Gastrocnemius medialis (tissue), 4 donors: Measurements from ENCODE around the gene DDX24. TPM values are rescaled to one million over a fixed set of nuclear protein-coding genes. Genes with fewer than 3 reads are reported as not detected.

Experiments
- ATAC-seq, 2 donors: fragments of 150-250 bp; one replicate each; pipeline ENCODE4 v1.9.1; 2016
- DNase-seq, 2 donors: peaks; one replicate each; pipeline ENCODE4 v3.0.0-alpha.2; 2019
- H3K27ac ChIP-seq, 4 donors: fragments of 200-600 bp; sonication (generic); 1 replicate in 1 of 4; 2 replicates in 3 of 4; pipeline ENCODE4 v1.5.1; 2016 to 2018; ENCODE audit warnings: mild to moderate bottlenecking in 2 of 4, moderate library complexity in 1 of 4
- H3K27me3 ChIP-seq, 3 donors: fragments of 200-600 bp; sonication (generic) in 2 of 3; 1 replicate in 1 of 3; 2 replicates in 2 of 3; pipeline versions ENCODE4 v1.5.1 to v1.6.0; 2016 to 2019; ENCODE audit warnings: mild to moderate bottlenecking in 1 of 3, moderate library complexity in 1 of 3
- H3K36me3 ChIP-seq, 2 donors: fragments of 200-600 bp; sonication (generic) in 1 of 2; one replicate each; pipeline ENCODE4 v1.5.1; 2017 to 2018
- H3K4me1 ChIP-seq, 2 donors: fragments of 200-600 bp; sonication (generic) in 1 of 2; one replicate each; pipeline ENCODE4 v1.5.1; 2016 to 2017; ENCODE audit warnings: mild to moderate bottlenecking in 2 of 2
- H3K4me3 ChIP-seq, 4 donors: fragments of 200-600 bp; sonication (generic) in 3 of 4; 1 replicate in 1 of 4; 2 replicates in 3 of 4; pipeline ENCODE4 v1.5.1; 2016 to 2019; ENCODE audit warnings: mild to moderate bottlenecking in 2 of 4
- H3K9me3 ChIP-seq, 3 donors: fragments of 200-600 bp; sonication (generic) in 2 of 3; 1 replicate in 1 of 3; 2 replicates in 2 of 3; pipeline ENCODE4 v1.5.1; 2016 to 2019
- POLR2A ChIP-seq, 2 donors: fragments of 450-650 bp; IDR thresholded peaks; one replicate each; pipeline ENCODE4 v1.6.1; 2017; ENCODE audit warnings: antibody characterized with exemption in 2 of 2, mild to moderate bottlenecking in 2 of 2, moderate library complexity in 2 of 2
- in situ Hi-C, 4 donors: fragments of 200-750 bp; cut with MboI; loops; one replicate each; pipeline versions ENCODE4 v1.15.0 to v1.8.0; 2017; ENCODE audit warnings: low sequenced_read_pairs in 4 of 4
- intact Hi-C: fragments of 100-400 bp; cut with DNase I; formaldehyde crosslinking; loops from one replicate; pipeline ENCODE4 v1.15.1; 2023; ENCODE audit warnings: low total_unique reads
- total RNA-seq, 4 donors: library from RNA; depleted of rRNA; stranded (reverse); fragments of >200 nt; gene quantifications; one replicate each; pipeline versions ENCODE4 v1.1.0 to v1.2.3, GENCODE V29; 2016
- TF ChIP-seq, protein P1 (sequence below), 5 experiments: fragments of 450-650 bp in 3 of 5; fragments of 200-600 bp in 2 of 5; sonication (generic) in 2 of 5; IDR thresholded peaks in 4 of 5; conservative IDR thresholded peaks in 1 of 5; 1 replicate in 4 of 5; 2 replicates in 1 of 5; pipeline ENCODE4 v1.5.1; 2016 to 2019; ENCODE audit warnings: antibody characterized with exemption in 5 of 5, mild to moderate bottlenecking in 3 of 5, moderate library complexity in 3 of 5

Gene DDX24
- total RNA-seq, 4 donors from 2014 or later = 106 to 200 (median 128) TPM

DNA sequence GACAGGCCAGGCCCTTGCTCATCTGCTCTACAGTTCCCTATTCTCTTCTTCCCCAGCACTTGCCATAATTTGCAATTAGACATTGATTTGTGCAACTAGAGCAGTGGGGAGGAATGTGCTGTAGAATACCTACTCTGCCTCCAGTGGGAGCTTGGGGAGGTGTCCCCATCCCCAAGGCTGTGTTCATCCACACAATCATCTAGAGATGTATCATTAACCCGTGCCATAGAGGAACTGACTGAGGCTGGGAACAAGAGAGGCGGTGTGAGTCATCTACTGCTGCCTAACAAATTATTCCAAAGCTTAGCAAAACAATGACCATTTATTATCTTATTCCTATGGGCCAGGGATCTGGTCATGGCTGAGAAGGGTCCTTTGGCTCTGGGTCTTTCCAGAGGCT, 60.0 kb downstream of the DDX24 start:
- intact Hi-C loops = no loop called here
- no peak overlapping the region for H3K27ac ChIP-seq
- no peak overlapping the region for H3K4me3 ChIP-seq
- no peaks in the 10 kb centered on the region for H3K9me3 ChIP-seq
- peaks cover 0 to 4% of the 10 kb centered on the region in 2 donors for H3K4me1 ChIP-seq
- in situ Hi-C loops = no loop called here
- H3K27me3 ChIP-seq = no peaks in the 10 kb centered on the region
- no peak for TF ChIP-seq POLR2A (IDR thresholded peaks at IDR 0.05)
- TF ChIP-seq, protein P1, sequence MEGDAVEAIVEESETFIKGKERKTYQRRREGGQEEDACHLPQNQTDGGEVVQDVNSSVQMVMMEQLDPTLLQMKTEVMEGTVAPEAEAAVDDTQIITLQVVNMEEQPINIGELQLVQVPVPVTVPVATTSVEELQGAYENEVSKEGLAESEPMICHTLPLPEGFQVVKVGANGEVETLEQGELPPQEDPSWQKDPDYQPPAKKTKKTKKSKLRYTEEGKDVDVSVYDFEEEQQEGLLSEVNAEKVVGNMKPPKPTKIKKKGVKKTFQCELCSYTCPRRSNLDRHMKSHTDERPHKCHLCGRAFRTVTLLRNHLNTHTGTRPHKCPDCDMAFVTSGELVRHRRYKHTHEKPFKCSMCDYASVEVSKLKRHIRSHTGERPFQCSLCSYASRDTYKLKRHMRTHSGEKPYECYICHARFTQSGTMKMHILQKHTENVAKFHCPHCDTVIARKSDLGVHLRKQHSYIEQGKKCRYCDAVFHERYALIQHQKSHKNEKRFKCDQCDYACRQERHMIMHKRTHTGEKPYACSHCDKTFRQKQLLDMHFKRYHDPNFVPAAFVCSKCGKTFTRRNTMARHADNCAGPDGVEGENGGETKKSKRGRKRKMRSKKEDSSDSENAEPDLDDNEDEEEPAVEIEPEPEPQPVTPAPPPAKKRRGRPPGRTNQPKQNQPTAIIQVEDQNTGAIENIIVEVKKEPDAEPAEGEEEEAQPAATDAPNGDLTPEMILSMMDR (IDR thresholded peaks at IDR 0.05 in 4 of 5, conservative IDR thresholded peaks at IDR 0.05 in 1 of 5) = no peak
- no peaks in the 10 kb centered on the region for H3K36me3 ChIP-seq
- DNase-seq (no peak), ATAC-seq (no peak)

- H3K4me1 ChIP-seq = peaks cover 0 to 4% of the 10 kb centered on the region in 2 donors
- no peaks in the 10 kb centered on the region for H3K27me3 ChIP-seq
- H3K4me3 ChIP-seq = no peak overlapping the region
- no peak for ATAC-seq
- TF ChIP-seq, protein P1 (IDR thresholded peaks at IDR 0.05 in 4 of 5, conservative IDR thresholded peaks at IDR 0.05 in 1 of 5) = no peak
- no peak for TF ChIP-seq POLR2A (IDR thresholded peaks at IDR 0.05)
- in situ Hi-C loops = no loop called here
- intact Hi-C loops = no loop called here
- H3K9me3 ChIP-seq = no peaks in the 10 kb centered on the region
- no peak overlapping the region for H3K27ac ChIP-seq
- H3K36me3 ChIP-seq = no peaks in the 10 kb centered on the region
- no peak for DNase-seq
These were observed 60.7 kb downstream of the DDX24 start for GRCh38 chr14:94020267-94020666.

DNA sequence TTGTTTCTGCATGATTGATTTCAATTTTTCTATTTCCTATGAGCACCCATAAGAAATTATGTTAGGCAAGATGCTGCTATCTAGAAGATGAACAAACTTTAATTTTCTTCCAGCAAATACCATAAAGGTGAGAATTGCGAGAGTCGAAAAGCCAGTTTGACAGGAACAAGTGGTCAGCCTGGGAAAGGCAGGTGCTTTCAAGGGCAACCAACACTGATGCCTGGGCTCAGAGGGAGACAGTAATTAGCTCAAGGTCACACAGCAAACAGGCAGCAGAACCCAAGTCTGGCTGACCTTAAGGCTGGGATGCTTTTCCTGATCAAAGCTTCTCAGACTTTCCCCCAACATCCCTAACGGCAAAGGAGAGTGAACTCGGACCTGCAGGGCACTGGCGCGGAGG, 61.7 kb downstream of the DDX24 start:
- TF ChIP-seq POLR2A (IDR thresholded peaks at IDR 0.05) = no peak
- TF ChIP-seq, protein P1 (IDR thresholded peaks at IDR 0.05 in 4 of 5, conservative IDR thresholded peaks at IDR 0.05 in 1 of 5) = no peak
- no peaks in the 10 kb centered on the region for H3K9me3 ChIP-seq
- H3K4me3 ChIP-seq = no peak overlapping the region
- DNase-seq = no peak
- in situ Hi-C loops = no loop called here
- H3K36me3 ChIP-seq = no peaks in the 10 kb centered on the region
- H3K4me1 ChIP-seq = peaks cover 0 to 4% of the 10 kb centered on the region in 2 donors
- H3K27me3 ChIP-seq = no peaks in the 10 kb centered on the region
- no peak overlapping the region for H3K27ac ChIP-seq
- no peak for ATAC-seq
- intact Hi-C loops = no loop called here

DNA sequence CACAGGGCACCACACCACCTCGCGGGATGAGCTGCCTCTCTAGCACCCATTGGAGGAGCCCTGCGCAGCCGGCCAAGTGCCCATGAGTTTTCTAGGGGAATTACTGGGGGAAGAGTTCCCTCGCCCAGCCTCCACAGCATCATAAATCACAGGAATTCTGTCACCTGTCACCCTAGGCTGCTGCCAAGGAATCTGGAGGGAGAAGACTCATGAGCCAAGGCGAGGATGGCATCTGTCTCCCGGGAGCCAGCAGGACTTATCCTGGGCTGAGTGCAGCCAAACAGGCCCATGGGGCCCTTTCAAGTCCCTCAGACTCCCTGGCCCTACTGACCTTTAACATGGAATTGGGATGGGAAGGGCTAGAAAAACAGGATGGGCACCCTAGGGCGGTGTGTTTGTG, 62.7 kb downstream of the DDX24 start:
- ATAC-seq (peak in 1 of 2 donors; percentile 56), DNase-seq (no peak)
- Histone ChIP-seq H3K4me1 (peaks cover 0 to 4% of the 10 kb centered on the region in 2 donors), H3K36me3 (no peaks in the 10 kb centered on the region), H3K9me3 (no peaks in the 10 kb centered on the region), H3K4me3 (no peak overlapping the region), H3K27ac (no peak overlapping the region), H3K27me3 (no peaks in the 10 kb centered on the region)
- TF ChIP-seq, protein P1 (IDR thresholded peaks at IDR 0.05 in 4 of 5, conservative IDR thresholded peaks at IDR 0.05 in 1 of 5) = no peak
- no peak for TF ChIP-seq POLR2A (IDR thresholded peaks at IDR 0.05)
- intact Hi-C loops (no loop called here), in situ Hi-C loops (no loop called here)

- intact Hi-C loops (no loop called here), in situ Hi-C loops (no loop called here)
- H3K27me3 ChIP-seq = no peaks in the 10 kb centered on the region
- TF ChIP-seq, protein P1 (IDR thresholded peaks at IDR 0.05 in 4 of 5, conservative IDR thresholded peaks at IDR 0.05 in 1 of 5) = no peak
- TF ChIP-seq POLR2A (IDR thresholded peaks at IDR 0.05) = no peak
- ATAC-seq = no peak
- no peak overlapping the region for H3K4me3 ChIP-seq
- H3K4me1 ChIP-seq = peaks cover 0 to 4% of the 10 kb centered on the region in 2 donors
- DNase-seq = no peak
- no peaks in the 10 kb centered on the region for H3K36me3 ChIP-seq
- no peak overlapping the region for H3K27ac ChIP-seq
- H3K9me3 ChIP-seq = no peaks in the 10 kb centered on the region
These were observed 64.5 kb downstream of the DDX24 start for GRCh38 chr14:94016446-94016976.
